Stimulated activated CD8-positive, alpha-beta memory T cell treated with anti-CD3 and anti-CD28 coated beads, Interleukin-12 subunit alpha, Interleukin-12 subunit beta, amount 100 ng/mL, for 1 hour (primary cell): ENCODE measurements around the gene PCSK7.
"Not testable (repeated sequence)": the region's sequence is repeated elsewhere in the genome, so short reads cannot be mapped to it uniquely, and the experiment has no call there.

ENCODE experiments used
- DNase-seq: peaks from one replicate; pipeline ENCODE4 v3.0.0-alpha.2; 2020; ENCODE audit warnings: low read depth

The PCSK7 gene

GRCh38 chr11:117214404-117215110 lies 17.3 kb downstream of the PCSK7 start:
- DNase-seq = no peak

GRCh38 chr11:117212697-117213355 lies 19.0 kb downstream of the PCSK7 start:
- DNase-seq = no peak

DNA sequence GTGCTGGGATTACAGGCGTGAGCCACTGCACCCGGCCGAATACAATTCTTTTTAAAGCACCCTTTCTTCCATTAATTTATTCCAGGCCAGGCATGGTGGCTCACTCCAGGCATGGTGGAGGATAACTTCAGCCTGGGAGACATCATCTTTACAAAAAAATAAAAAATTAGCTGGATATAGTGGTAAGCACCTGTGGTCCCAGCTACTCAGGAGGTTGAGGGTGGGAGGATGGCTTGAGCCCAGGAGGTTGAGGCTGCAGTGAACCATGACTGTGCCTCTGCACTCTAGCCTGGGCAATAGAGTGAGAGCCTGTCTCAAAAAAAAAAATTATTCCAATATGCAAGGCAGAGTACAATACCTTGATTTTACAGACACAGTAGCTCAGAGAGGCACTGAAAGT lies 21.3 kb downstream of the PCSK7 start:
- no peak for DNase-seq

DNA sequence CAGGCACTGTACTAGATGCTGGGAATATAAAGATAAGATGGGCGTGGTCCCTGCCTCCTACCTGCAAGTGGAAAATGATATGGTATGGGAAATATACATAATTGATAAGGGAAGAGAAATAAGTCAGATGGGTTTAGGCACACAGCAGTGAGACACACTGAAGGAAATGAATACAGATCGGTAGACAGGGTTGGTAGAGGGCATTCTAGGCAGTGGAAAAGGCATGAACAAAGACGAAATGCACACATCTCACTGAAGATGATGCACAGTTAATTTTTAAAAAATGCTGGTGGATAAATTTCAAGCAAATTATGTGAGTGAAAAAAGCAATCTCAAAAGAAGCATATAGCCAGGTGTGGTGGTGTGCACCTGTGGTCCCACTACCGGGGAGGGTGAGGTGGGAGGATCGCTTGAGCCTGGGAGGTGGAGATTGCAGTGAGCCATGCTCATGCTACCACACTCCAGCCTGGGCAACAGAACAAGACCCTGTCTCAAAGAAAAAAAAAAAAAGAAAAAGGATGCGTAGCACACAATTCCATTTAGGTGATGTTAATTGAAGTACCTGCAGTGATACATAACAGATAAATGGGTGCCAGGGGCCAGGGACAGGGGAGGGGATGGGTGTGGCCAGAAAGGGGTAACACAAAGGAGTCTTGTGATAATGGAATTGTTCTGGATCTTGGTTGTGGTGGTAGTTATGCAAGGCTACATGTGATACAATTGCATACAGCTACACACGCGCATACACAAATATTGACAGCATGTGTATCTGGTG lies 22.3 kb downstream of the PCSK7 start:
- DNase-seq = not testable (repeated sequence)

GRCh38 chr11:117208710-117209109 lies 23.2 kb downstream of the PCSK7 start:
- not testable (repeated sequence) for DNase-seq

- DNase-seq = not testable (repeated sequence)
Observed at GRCh38 chr11:117207481-117207880, 24.4 kb downstream of the PCSK7 start.

GRCh38 chr11:117206859-117207258 lies 25.0 kb downstream of the PCSK7 start:
- not testable (repeated sequence) for DNase-seq

DNA sequence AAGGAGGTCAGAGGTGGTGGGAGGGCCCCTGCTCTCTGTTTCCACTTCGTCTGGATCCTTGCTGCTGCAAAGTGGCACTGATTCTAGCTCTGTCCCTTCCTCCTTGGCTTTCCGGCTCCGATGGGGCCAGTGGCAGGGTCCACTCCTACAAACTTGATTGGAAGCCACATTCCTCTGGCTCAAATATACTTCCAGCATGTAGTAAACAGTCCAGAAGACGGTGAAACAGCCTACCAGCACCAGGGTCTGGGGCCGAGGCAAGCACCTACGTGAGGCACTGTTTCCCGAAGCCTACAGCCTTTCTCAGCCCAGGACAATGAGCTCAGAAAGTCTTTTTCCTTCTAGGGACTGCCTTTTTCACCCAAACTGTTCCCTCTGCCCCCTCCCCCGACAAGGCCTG lies 25.8 kb downstream of the PCSK7 start:
- DNase-seq = not testable (repeated sequence)

DNA sequence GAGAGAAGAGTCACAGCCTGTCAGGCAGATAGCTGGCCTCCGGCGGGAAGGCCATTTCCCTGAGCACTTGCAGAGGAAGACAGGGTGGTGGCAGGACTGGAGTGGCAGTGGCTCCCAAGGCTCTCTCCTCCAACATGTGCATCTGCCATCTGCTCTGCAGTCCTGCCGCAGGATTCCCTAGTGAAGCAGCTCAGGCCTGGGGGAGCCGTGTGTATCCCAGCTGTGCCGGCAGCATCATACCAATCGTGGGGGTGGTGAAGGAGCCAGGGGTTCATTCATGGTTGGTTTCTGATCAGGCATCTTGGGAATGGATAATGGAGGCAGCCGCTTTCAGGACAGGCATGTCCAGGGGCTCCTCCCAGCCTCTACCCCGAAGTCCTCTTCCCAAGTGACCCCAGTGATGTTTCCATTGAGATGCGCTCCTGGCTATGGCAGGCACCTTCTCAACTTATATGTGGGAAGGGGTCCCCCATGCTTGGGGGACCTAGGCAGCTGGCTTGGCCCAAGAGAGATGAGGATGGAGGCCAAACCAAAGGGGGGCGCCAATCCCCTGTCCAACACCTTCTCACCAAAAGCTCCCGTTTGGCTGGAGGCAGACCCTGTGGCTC lies 26.6 kb downstream of the PCSK7 start:
- DNase-seq = no peak

GRCh38 chr11:117204283-117205080 lies 27.4 kb downstream of the PCSK7 start:
- DNase-seq = no peak

DNA sequence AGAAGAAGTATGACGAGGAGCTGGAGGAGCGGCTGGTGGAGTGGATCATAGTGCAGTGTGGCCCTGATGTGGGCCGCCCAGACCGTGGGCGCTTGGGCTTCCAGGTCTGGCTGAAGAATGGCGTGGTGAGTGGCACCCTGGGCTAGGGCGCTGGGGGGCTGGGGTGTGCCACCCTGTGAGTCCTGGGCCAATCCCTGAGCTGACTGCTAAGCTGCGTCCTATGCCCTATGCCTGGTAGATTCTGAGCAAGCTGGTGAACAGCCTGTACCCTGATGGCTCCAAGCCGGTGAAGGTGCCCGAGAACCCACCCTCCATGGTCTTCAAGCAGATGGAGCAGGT lies 28.8 kb downstream of the PCSK7 start:
- no peak for DNase-seq

DNA sequence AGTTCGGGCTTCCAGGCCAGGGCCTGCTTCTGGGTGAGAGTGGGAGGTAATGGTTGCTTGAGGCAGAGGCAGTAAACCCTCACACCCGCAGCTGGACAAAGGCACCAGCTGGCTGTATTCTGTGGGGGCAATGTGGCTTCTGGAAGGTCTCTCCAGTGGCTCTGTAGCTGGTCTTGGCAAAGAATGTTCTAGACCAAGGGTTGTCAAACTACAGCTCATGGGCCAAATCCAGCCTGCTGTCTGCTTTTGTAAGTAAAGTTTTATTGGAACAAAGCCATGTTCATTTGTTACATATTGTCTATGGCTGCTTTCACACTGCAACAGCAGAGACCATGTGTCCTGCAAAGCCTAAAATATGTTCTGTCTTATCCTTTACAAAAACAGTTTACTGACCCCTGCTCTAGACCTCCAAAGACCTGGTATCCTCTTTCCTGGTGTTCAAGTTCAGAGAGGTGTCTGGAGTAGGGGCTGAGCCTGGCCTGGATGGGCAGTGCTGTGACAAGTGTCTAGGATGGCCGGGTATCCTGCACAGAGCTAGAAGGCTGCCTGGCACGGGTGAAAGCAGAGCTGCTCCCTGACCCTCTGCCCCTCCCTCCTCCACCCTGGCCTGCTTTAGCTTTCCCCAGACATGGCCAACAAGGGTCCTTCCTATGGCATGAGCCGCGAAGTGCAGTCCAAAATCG lies 29.3 kb downstream of the PCSK7 start:
- no peak for DNase-seq

- DNase-seq = no peak
Observed at GRCh38 chr11:117201658-117202305, 30.1 kb downstream of the PCSK7 start.

DNA sequence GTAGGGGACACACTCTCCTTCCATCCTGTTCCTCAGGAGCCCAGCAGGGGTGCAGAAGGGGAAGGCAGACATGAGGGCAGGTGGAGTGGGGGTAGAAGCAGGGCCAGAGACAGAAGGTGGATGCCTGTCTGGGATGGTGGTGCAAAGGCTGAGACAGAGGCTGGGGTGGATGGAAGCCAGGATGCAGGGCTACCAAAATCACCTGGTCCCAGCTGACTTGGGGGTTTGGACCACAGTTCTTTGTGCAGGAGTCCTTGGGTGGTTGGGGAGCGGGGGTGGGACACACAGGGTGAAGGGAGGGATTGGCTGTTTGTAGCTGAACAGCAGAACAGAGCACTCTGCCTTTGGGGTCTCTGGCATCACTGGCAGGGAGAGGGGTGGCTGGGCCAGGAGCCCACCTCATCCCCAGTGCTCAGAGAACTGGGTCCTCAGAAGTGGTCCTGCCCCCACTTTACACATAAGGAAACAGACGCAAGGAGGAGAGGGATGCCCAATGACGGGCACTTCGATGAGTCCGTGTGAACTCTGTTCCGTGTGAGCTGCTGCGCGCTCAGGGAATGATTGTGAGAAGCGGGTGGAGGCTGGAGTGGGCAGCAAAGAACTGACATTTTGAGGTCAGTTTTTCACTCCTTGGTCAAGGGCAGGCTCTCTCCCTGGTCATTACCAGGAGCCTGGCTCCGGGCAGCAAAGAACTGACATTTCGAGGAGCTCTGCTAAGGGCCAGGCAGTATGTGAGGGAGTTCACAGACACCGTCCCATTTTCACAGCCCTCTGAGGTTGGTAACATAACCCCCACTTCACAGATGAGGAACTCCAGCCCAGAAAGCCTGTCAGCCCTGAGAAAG lies 30.8 kb downstream of the PCSK7 start:
- DNase-seq = no peak

DNA sequence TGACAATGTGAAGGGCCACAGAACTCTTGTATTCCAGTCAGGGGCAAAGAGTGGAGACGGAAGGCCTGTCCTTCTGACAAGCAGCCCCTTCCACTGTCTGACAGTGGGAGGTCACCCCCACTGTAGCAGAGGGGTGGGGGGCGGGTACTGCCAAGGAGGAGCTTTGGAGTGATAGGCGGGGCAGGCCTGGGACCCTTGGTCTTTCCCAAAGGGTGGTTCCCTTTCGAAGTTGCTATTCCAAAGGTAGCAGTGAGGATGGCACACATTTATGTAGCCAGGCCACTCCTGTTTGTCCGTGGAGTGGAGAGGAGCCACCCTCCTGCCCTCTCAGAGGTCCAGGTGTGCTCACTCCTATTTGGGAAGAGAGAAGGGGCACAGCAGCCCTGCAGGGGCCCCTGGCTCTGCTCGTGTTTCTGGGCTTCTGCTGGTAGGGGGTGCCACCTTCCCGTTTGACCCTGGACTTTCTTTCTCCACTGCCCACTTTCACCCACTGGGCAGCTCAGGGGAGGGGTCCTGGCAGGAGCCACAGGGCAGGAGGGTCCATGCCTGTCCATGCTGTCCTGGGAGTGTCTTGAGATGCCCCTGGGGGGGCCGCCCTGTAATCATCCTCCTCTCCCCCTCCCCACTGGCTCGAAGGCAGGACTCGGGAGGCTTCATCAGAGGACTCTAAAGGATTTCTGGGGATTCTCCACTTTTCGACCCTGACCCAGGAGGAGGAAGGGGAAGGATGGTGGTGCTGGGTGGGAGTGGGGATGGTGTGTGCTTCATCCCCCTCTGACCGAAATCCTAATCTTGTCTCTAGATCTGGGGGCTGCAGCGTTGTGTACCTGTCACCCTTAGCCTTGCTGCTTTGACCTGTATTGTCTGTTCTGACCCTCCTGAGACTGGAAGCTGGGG lies 31.7 kb downstream of the PCSK7 start:
- no peak for DNase-seq

GRCh38 chr11:117199053-117199915 lies 32.6 kb downstream of the PCSK7 start, which contains the start of gene TAGLN:
Gene TAGLN (plus strand): TSS chr11:117199370. CDS start chr11:117203014, 3,644 bp downstream.
- DNase-seq = no peak

- no peak for DNase-seq
Observed at GRCh38 chr11:117198613-117199012, 33.3 kb downstream of the PCSK7 start.
